IPS-18c (cell line): ENCODE results near the gene VWA3B.

ENCODE experiments used
- H3K4me3 ChIP-seq: 2 replicates; pipeline ENCODE4 v1.7.0; 2013; ENCODE audit warnings: low read depth, mild to moderate bottlenecking, low read length, moderate library complexity; ENCODE audit not compliant: insufficient read depth
- H3K9me3 ChIP-seq: one replicate; pipeline ENCODE4 v1.6.1; 2013; ENCODE audit warnings: mild to moderate bottlenecking, low read length, moderate library complexity; ENCODE audit not compliant: control insufficient read depth, insufficient read depth

VWA3B gene

DNA sequence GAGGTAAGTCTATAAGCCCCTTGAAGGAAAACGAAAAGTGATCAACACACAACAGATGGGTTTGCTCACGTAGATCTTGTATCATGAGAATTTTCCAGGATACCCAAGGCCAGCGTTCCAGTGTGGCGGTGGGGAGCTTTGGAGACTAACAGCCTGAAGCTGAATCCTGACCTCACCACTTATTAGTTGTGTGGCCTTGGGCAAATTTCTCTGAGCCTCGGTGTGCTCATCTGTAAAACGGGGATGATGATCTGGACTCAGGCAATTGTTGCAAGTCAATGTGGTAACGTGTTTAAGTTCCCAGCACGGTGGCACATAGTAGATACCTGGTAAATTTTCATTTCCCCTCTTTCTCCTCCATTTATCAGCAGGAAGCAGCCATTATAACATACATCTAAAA is 68.3 kb downstream of the VWA3B start:
- H3K4me3 ChIP-seq, result no peak overlapping the region
- H3K9me3 ChIP-seq, result no peaks in the 10 kb centered on the region

- Histone ChIP-seq H3K4me3 (no peak overlapping the region), H3K9me3 (no peaks in the 10 kb centered on the region)
Observed at GRCh38 chr2:98155716-98156115, 68.7 kb downstream of the VWA3B start.

- no peaks in the 10 kb centered on the region for H3K9me3 ChIP-seq
- no peak overlapping the region for H3K4me3 ChIP-seq
Observed at GRCh38 chr2:98156304-98156703, 69.3 kb downstream of the VWA3B start.

GRCh38 chr2:98157557-98157956 is 70.6 kb downstream of the VWA3B start:
- no peaks in the 10 kb centered on the region for H3K9me3 ChIP-seq
- no peak overlapping the region for H3K4me3 ChIP-seq

DNA sequence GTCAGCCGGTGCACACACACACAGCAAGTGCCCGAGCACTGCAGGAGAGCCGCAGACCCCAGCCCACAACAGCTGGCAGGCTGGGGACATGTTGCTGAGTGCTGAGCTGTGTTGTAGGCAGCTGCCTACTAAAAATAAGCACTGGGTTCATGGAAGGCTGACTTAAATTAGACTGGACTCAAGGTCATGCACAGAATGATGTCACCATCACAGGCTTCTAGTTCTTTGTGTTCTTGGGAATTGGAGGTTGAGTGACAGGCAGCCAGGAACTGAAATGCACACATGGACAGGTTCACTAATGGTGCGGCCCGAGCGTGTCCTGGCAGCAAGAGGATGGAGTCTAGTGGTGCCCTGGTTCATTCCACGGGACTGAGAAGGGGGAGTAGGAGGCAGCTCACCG is 71.3 kb downstream of the VWA3B start:
- H3K9me3 ChIP-seq, result no peaks in the 10 kb centered on the region
- no peak overlapping the region for H3K4me3 ChIP-seq

- Histone ChIP-seq H3K9me3 (no peaks in the 10 kb centered on the region), H3K4me3 (no peak overlapping the region)
Observed at GRCh38 chr2:98160554-98160953, 73.6 kb downstream of the VWA3B start.

DNA sequence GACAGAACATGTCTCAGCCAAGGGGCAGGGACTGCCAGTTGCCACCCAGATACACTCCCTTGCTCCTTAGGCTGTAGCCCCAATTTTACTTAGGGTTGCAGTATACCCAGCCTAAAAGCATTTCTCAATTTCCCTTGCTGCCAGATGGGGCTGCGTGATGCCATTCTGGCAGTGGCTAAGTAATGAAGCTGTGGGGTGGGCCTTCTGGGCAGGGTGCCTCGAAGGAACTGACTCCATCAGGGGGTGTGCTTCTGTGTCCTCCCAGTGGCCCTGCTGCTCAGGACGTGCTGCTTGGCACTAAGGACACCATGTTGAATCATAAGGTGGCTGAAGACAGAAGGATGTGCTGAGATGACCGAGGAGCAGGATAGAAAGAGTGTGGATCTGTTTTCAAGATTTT is 74.2 kb downstream of the VWA3B start:
- Histone ChIP-seq H3K9me3 (no peaks in the 10 kb centered on the region), H3K4me3 (no peak overlapping the region)

GRCh38 chr2:98164256-98164655 is 77.3 kb downstream of the VWA3B start:
- Histone ChIP-seq H3K9me3 (no peaks in the 10 kb centered on the region), H3K4me3 (no peak overlapping the region)

GRCh38 chr2:98165516-98166071 is 78.6 kb downstream of the VWA3B start:
- no peak overlapping the region for H3K4me3 ChIP-seq

DNA sequence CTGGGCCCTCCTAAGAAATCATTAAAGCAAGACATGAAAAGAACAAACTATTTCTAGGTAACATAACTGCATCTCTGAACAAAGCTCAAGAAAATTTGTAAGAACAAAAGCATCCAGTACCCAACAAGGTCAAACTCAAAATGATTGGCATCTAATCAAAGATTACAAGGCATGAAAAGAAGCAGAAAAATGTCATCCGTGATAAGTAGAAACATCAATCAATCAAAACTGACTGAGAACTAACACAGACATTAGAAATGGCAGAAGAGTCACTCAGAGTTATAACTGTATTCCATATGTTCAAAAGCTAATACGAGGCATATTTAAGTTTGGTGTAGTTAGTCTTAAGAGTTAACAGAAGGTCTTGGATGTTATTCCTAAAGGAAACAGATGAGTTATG is 80.9 kb downstream of the VWA3B start:
- no peaks in the 10 kb centered on the region for H3K9me3 ChIP-seq
- H3K4me3 ChIP-seq, result no peak overlapping the region

More at GRCh38 chr2:98165516-98166071, 78.6 kb downstream of the VWA3B start:
- no peaks in the 10 kb centered on the region for H3K9me3 ChIP-seq

DNA sequence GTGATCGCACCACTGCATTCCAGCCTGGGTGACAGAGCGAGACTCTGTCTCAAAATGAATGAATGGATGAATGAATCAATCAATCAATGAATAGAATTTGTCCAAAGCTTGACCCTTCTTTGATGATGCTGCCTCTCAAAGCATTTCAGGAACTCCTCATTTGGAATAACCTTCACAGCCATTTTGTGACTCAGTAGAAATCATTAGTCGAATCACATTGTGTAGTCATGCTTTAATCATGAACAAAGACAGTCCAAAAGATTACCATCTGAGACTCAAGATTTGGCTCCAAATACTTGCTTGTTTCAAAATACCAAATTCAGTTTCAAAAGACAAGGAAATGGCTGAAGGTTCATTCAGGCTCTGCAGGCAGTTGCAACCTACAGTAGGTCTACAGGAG is 83.1 kb downstream of the VWA3B start:
- no peaks in the 10 kb centered on the region for H3K9me3 ChIP-seq
- H3K4me3 ChIP-seq, result no peak overlapping the region

DNA sequence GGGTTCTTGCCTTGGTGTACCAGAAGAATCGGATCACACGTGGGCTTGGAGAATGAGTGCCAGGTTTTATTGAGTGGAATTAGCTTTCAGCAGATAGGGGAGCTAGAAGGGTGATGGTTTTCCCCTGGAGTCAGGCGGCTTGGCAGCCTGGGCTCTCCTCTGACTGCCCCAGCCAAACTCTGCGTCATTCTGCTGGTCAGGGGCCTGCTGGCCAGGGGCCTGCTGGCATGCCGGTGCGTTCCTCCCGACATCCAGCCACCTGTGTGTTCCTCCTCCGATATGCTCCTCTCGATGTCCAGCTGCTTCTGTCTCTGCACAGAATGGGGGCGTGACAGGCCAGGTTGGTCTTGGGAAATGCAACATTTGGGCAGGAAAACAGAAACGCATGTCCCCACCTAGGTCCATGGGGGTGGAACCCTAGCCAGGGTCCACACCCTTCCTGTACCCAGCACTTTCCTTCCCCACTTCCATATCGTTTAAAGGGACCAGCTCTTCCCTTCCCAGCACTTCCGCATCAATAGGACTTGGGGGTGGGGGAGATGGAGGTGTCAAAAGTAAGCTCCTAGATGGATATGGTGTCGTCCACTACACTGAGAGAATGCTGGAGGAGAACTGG is 85.3 kb downstream of the VWA3B start:
- no peaks in the 10 kb centered on the region for H3K9me3 ChIP-seq
- no peak overlapping the region for H3K4me3 ChIP-seq

DNA sequence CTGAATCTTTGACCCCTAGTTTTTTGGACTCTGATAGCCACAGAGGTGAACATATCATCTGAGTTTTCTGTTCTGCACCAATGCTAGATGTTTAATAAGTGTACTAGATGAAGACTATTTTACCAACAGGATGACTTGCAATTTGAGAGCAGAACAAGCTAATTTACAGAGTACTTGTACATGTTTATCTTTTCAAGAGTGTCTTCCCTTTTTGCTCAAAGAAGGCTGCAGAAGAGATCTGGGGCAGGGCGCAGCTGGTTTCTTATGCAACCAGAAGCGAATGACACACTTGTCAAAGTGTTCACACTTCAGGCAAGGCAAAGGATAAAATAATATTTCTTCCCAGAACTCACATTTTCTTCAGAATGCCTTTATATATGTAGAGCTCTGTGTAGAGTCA is 86.0 kb downstream of the VWA3B start:
- H3K9me3 ChIP-seq, result no peaks in the 10 kb centered on the region
- H3K4me3 ChIP-seq, result no peak overlapping the region

GRCh38 chr2:98175811-98176210 is 88.8 kb downstream of the VWA3B start:
- no peaks in the 10 kb centered on the region for H3K9me3 ChIP-seq

DNA sequence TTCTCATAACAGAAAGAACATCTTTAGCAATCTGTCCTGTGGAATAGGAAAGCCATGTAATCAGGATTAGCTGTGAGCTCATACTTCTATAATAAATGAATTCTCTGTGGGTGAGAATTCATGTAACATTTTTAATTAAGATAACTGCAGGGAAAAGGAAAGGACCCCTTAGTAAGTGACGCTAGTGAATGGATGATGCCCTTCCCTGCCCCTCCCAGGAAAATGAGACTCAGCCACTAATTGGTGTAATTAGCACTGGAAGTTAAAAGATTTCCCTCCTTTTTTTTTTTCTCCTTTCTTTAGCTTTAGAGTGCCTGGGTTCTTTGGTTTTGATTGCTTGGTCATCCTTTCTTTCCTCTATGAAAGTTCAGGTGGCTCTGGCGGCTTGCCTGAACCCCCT is 90.3 kb downstream of the VWA3B start:
- Histone ChIP-seq H3K4me3 (no peak overlapping the region), H3K9me3 (no peaks in the 10 kb centered on the region)

More at GRCh38 chr2:98175811-98176210, 88.8 kb downstream of the VWA3B start:
- no peak overlapping the region for H3K4me3 ChIP-seq

- no peaks in the 10 kb centered on the region for H3K9me3 ChIP-seq
- no peak overlapping the region for H3K4me3 ChIP-seq
Observed at GRCh38 chr2:98177986-98178385, 91.0 kb downstream of the VWA3B start.

- no peaks in the 10 kb centered on the region for H3K9me3 ChIP-seq
- H3K4me3 ChIP-seq, result no peak overlapping the region
Observed at GRCh38 chr2:98180456-98180855, 93.5 kb downstream of the VWA3B start.

DNA sequence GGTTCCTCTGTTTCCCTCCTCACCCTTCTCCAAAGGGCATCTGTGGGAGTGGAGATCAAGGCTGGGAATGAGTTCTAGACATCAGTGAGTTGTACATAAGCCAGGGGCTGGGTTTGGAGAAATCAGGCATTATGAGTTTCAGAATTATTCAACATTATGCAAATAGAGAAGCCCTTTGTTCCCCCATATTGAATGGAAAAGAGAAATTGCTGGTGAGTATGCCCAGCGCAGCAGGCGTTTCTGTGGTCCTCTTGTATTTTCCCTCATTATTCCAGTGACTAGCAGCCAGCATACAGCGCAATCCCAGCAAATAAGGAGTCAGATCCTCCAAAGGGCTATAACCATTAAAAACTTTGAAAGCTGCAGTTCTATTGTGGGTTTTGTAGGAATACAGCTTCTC is 94.4 kb downstream of the VWA3B start:
- Histone ChIP-seq H3K4me3 (no peak overlapping the region), H3K9me3 (no peaks in the 10 kb centered on the region)

- H3K9me3 ChIP-seq, result no peaks in the 10 kb centered on the region
- no peak overlapping the region for H3K4me3 ChIP-seq
Observed at GRCh38 chr2:98185801-98186200, 98.8 kb downstream of the VWA3B start.
